Glutamatergic neuron (in vitro differentiated cells): ENCODE data around the gene CHRNA7. TPM values are rescaled to one million over a fixed set of nuclear protein-coding genes. Genes with fewer than 3 reads are reported as not detected.
"Not testable (repeated sequence)": the region's sequence is repeated elsewhere in the genome, so short reads cannot be mapped to it uniquely, and the experiment has no call there.

Experiments used
- DNase-seq: peaks from one replicate; pipeline ENCODE4 v3.0.0; 2022
- H3K27ac Mint-ChIP-seq: one replicate; pipeline ENCODE4 v1.8.0; 2020; ENCODE audit warnings: mild to moderate bottlenecking, mixed read lengths, inconsistent platforms; ENCODE audit not compliant: unreplicated experiment
- H3K27me3 Mint-ChIP-seq: one replicate; pipeline ENCODE4 v1.8.0; 2020; ENCODE audit warnings: mild to moderate bottlenecking, moderate library complexity, mixed read lengths, inconsistent platforms; ENCODE audit not compliant: unreplicated experiment
- H3K36me3 Mint-ChIP-seq: one replicate; pipeline ENCODE4 v1.8.0; 2020; ENCODE audit warnings: mild to moderate bottlenecking, mixed read lengths, inconsistent platforms; ENCODE audit not compliant: unreplicated experiment
- H3K4me1 Mint-ChIP-seq: one replicate; pipeline ENCODE4 v1.8.0; 2020; ENCODE audit warnings: mild to moderate bottlenecking, low read depth, mixed read lengths, inconsistent platforms; ENCODE audit not compliant: unreplicated experiment
- H3K4me3 Mint-ChIP-seq: one replicate; pipeline ENCODE4 v1.8.0; 2020; ENCODE audit warnings: mild to moderate bottlenecking, mixed read lengths, inconsistent platforms; ENCODE audit not compliant: unreplicated experiment
- H3K9me3 Mint-ChIP-seq: one replicate; pipeline ENCODE4 v1.8.0; 2020; ENCODE audit warnings: mild to moderate bottlenecking, moderate library complexity, mixed read lengths, inconsistent platforms; ENCODE audit not compliant: unreplicated experiment
- total RNA-seq: library from RNA; stranded (reverse); fragmentation: NEBNext Ultra II Directional; extraction: Animal tissue kit (Norgen Biotek cat#: 25700); gene quantifications from one replicate; pipeline ENCODE4 v1.2.1, GENCODE V29; 2021; ENCODE audit not compliant: unreplicated experiment
- TF ChIP-seq, protein P1 (sequence below): fragments of 200-600 bp; sonication (generic); IDR thresholded peaks from one replicate; pipeline ENCODE4 v1.5.0; 2021; ENCODE audit not compliant: partially characterized antibody, unreplicated experiment

CHRNA7 gene
- total RNA-seq, 1 donor from 2014 or later = 19.1 TPM

DNA sequence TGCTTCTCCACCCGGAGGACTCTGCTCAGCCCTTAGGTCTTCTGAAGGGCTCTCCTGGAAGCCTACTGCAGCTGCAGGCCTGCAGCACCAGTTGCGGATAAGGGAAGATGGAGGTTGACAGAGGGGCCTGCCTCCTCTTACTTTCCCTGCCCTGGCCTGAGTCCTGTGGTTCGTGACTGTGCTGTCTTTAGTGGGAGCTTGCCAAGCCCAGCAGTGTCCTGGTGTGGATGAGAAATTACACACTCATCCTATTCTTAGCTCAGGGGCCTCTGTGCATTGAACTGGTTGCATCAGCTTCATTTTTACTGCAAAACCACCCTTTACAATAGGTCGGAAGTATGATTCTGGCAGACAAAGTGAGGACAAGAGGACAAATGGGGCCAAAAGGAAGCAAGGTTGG, 163.5 kb downstream of the CHRNA7 start:
- not testable (repeated sequence) for H3K27ac Mint-ChIP-seq, H3K27me3 Mint-ChIP-seq, DNase-seq, H3K36me3 Mint-ChIP-seq, H3K9me3 Mint-ChIP-seq, H3K4me3 Mint-ChIP-seq, H3K4me1 Mint-ChIP-seq

DNA sequence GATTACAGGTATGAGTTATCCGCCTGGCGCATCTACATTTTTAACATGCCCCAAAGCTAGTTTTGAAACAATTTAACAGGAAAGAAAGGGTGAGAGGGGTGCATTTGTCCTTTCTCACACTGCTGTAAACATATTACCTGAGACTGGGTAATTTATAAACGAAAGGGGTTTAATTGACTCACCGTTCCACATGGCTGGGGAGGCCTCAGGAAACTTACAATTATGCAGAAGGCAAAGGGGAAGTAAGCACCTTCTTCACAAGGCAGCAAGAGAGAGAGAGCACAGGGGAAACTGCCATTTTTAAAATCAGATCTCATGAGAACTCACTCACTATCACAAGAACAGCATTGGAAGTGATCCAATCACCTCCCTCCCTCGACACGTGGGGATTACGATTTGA, 165.9 kb downstream of the CHRNA7 start:
- H3K27me3 Mint-ChIP-seq, H3K27ac Mint-ChIP-seq, DNase-seq, H3K9me3 Mint-ChIP-seq, H3K4me3 Mint-ChIP-seq, H3K4me1 Mint-ChIP-seq, H3K36me3 Mint-ChIP-seq: not testable (repeated sequence)

DNA sequence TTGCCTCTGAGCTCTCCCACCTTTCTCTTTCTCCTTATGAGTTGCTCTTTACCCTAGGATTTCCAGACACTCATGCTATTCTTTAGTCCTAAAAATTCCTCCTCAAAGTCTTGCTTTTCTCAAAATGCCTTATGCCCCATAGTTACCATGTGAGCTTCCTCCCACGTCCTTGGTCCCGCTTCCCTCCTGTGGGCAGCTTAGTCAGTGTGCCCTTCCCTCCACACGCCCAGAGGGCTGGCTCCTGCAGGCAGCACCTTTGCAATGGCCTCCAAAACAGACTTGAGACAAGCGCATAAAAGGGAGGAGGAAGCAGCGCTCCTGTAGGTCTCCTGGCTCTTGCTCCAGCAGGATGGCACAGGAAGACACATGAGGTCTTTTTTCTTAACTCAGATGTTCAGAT, 168.6 kb downstream of the CHRNA7 start:
- not testable (repeated sequence) for H3K4me3 Mint-ChIP-seq, H3K4me1 Mint-ChIP-seq, H3K27me3 Mint-ChIP-seq, H3K36me3 Mint-ChIP-seq, H3K9me3 Mint-ChIP-seq, H3K27ac Mint-ChIP-seq, DNase-seq

DNA sequence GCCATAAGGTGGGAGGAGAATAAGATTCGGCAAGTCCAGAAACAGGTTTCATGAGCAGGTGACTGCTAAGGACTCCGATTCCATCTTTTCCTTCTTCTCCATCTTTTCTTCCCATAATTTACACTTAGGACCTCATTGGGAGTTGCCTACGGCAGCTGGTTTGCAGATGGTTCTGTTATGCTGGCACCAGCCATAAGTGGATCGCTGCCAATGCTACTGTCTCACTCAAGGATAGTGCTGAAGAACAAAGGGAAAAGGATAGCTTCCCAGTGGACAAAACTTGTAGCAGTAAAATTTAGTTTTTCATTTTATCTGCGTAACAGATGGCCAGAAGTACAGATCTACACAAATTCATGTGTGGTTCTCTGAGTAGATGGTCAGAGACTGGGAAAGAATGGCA, 178.8 kb downstream of the CHRNA7 start:
- not testable (repeated sequence) for H3K9me3 Mint-ChIP-seq, H3K36me3 Mint-ChIP-seq, H3K27ac Mint-ChIP-seq, H3K27me3 Mint-ChIP-seq, H3K4me1 Mint-ChIP-seq, DNase-seq, H3K4me3 Mint-ChIP-seq

DNA sequence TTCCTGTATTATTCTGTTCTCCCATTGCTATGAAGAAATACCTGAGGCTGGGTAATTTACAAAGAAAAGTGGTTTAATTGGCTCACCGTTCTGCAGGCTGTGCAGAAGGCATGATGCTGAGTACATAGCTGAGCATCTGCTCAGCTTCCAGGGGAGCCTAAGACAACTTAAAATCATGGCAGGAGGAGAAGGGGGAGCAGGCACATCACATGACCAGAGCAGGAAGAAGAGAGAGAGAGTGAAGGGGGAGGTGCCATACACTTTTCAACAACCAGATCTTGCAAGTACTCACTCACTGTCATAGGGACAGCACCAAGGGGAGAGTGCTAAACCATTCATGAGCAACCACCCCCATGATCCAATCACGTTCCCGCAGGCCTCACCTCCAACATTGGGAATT, 188.4 kb downstream of the CHRNA7 start:
- no peak overlapping the region for H3K4me3 Mint-ChIP-seq
- H3K27me3 Mint-ChIP-seq = peaks cover 4% of the 10 kb centered on the region
- no peak overlapping the region for H3K27ac Mint-ChIP-seq
- TF ChIP-seq, protein P1, sequence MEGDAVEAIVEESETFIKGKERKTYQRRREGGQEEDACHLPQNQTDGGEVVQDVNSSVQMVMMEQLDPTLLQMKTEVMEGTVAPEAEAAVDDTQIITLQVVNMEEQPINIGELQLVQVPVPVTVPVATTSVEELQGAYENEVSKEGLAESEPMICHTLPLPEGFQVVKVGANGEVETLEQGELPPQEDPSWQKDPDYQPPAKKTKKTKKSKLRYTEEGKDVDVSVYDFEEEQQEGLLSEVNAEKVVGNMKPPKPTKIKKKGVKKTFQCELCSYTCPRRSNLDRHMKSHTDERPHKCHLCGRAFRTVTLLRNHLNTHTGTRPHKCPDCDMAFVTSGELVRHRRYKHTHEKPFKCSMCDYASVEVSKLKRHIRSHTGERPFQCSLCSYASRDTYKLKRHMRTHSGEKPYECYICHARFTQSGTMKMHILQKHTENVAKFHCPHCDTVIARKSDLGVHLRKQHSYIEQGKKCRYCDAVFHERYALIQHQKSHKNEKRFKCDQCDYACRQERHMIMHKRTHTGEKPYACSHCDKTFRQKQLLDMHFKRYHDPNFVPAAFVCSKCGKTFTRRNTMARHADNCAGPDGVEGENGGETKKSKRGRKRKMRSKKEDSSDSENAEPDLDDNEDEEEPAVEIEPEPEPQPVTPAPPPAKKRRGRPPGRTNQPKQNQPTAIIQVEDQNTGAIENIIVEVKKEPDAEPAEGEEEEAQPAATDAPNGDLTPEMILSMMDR = no peak
- H3K4me1 Mint-ChIP-seq = peaks cover 4% of the 10 kb centered on the region
- H3K9me3 Mint-ChIP-seq = no peaks in the 10 kb centered on the region
- no peak for DNase-seq
- H3K36me3 Mint-ChIP-seq = peaks cover 22% of the 10 kb centered on the region

Other genes starting within 250 kb of the CHRNA7 start
- 72.4 TPM for gene OTUD7A, start 159.8 kb upstream of the CHRNA7 start, total RNA-seq